Bronchial epithelial cell (primary cell): ENCODE measurements around the gene ZNF655. TPM values are rescaled to one million over a fixed set of nuclear protein-coding genes. Genes with fewer than 3 reads are reported as not detected.

Source experiments
- DNase-seq: peaks from one replicate; pipeline ENCODE4 v3.0.0-alpha.2; 2010; ENCODE audit warnings: low read depth
- FAIRE-seq: peaks from 2 replicates; lab custom pipeline; 2011; peaks lifted over from hg19 to GRCh38; lab: Jason Lieb, UNC
- H3K27me3 ChIP-seq: 2 replicates; pipeline ENCODE4 v1.5.1; 2011; ENCODE audit warnings: low read length; ENCODE audit not compliant: control insufficient read depth, insufficient read depth
- H3K36me3 ChIP-seq: 2 replicates; pipeline ENCODE4 v1.5.1; 2011; ENCODE audit warnings: low read length; ENCODE audit not compliant: control insufficient read depth, insufficient read depth
- H3K4me3 ChIP-seq: 2 replicates; pipeline ENCODE4 v1.5.1; 2011; ENCODE audit warnings: mild to moderate bottlenecking, low read depth, low read length, control low read depth
- CTCF ChIP-seq: IDR thresholded peaks from 2 replicates; pipeline ENCODE4 v1.5.1; 2011; ENCODE audit warnings: mild to moderate bottlenecking, moderate library complexity, low read length, control low read depth, inconsistent platforms; ENCODE audit not compliant: insufficient read depth, severe bottlenecking
- total RNA-seq: library from RNA; depleted of rRNA; stranded (reverse); fragments of >200 nt; gene quantifications from 2 replicates; pipeline ENCODE4 v1.2.1, GENCODE V29; 2014

ZNF655 gene
- total RNA-seq, 1 donor from 2014 or later = 51.1 TPM

GRCh38 chr7:99594948-99595745, 36.7 kb downstream of the ZNF655 start:
- FAIRE-seq (no peak), DNase-seq (no peak)
- Histone ChIP-seq H3K36me3 (no peaks in the 10 kb centered on the region), H3K27me3 (no peaks in the 10 kb centered on the region), H3K4me3 (no peak overlapping the region)
- no peak for TF ChIP-seq CTCF

- TF ChIP-seq CTCF = no peak
- H3K36me3 ChIP-seq = no peaks in the 10 kb centered on the region
- FAIRE-seq (no peak), DNase-seq (no peak)
- H3K27me3 ChIP-seq = no peaks in the 10 kb centered on the region
- H3K4me3 ChIP-seq = no peak overlapping the region
These were observed 38.0 kb downstream of the ZNF655 start for GRCh38 chr7:99596408-99596955.

- DNase-seq = no peak
- FAIRE-seq = no peak
- no peaks in the 10 kb centered on the region for H3K27me3 ChIP-seq
- H3K4me3 ChIP-seq = no peak within 1 kb of the TSS
- no peaks in the 10 kb centered on the region for H3K36me3 ChIP-seq
- no peak for TF ChIP-seq CTCF
These were observed 39.5 kb downstream of the ZNF655 start, which contains the start of gene TMEM225B for GRCh38 chr7:99597762-99598501. Gene TMEM225B, plus strand, starts transcription at chr7:99598267. Its CDS starts 6,122 bp downstream, at chr7:99604389.

- TF ChIP-seq CTCF = no peak
- FAIRE-seq (no peak), DNase-seq (no peak)
- H3K4me3 ChIP-seq = no peak overlapping the region
- H3K27me3 ChIP-seq = no peaks in the 10 kb centered on the region
- H3K36me3 ChIP-seq = no peaks in the 10 kb centered on the region
These were observed 41.4 kb downstream of the ZNF655 start for GRCh38 chr7:99599836-99600235.

GRCh38 chr7:99601656-99602310, 43.3 kb downstream of the ZNF655 start:
- Histone ChIP-seq H3K36me3 (no peaks in the 10 kb centered on the region), H3K4me3 (no peak overlapping the region), H3K27me3 (no peaks in the 10 kb centered on the region)
- TF ChIP-seq CTCF = no peak
- FAIRE-seq (no peak), DNase-seq (no peak)
